Right cardiac atrium (tissue), 5 donors: ENCODE data around the gene THTPA. TPM values are rescaled to one million over a fixed set of nuclear protein-coding genes. Genes with fewer than 3 reads are reported as not detected.
"Not testable (repeated sequence)": the region's sequence is repeated elsewhere in the genome, so short reads cannot be mapped to it uniquely, and the experiment has no call there.

Experiments used
- ATAC-seq, 2 donors: fragments of 200-7000 bp; cut with Tn5 transposase; one replicate each; pipeline versions ENCODE4 v1.8.0 to v1.9.1; 2020; ENCODE audit warnings: moderate library complexity in 2 of 2, mild to moderate bottlenecking in 1 of 2
- DNase-seq, 3 donors: peaks; one replicate each; pipeline ENCODE4 v3.0.0-alpha.2; 2020
- H3K27ac ChIP-seq: one replicate; pipeline ENCODE4 v1.5.1; 2013; ENCODE audit warnings: mild to moderate bottlenecking, low read length, control low read depth, moderate library complexity
- H3K27me3 ChIP-seq: one replicate; pipeline ENCODE4 v1.6.1; 2013; ENCODE audit not compliant: control insufficient read depth, insufficient read depth
- H3K4me1 ChIP-seq: one replicate; pipeline ENCODE4 v1.6.1; 2013; ENCODE audit warnings: low read length; ENCODE audit not compliant: control insufficient read depth, insufficient read depth
- H3K4me3 ChIP-seq: one replicate; pipeline ENCODE4 v1.5.1; 2013; ENCODE audit warnings: low read length, control low read depth
- H3K9me3 ChIP-seq: one replicate; pipeline ENCODE4 v1.6.1; 2013; ENCODE audit warnings: low read length; ENCODE audit not compliant: control insufficient read depth
- WGBS: extraction: QIAGEN DNeasy Blood & Tissue Kit; methylation state at CpG from one replicate; pipeline ENCODE4 v1.1.7; 2013; 5-methylcytosine and 5-hydroxymethylcytosine counted together
- intact Hi-C, 4 donors: fragments of 100-400 bp; cut with DNase I; formaldehyde crosslinking; loops; one replicate each; pipeline versions ENCODE4 v1.11.0 to v1.14.0; 2022 to 2023
- polyA plus RNA-seq: library from polyadenylated mRNA; stranded (reverse); fragments of 200-250 nt; gene quantifications from one replicate; pipeline ENCODE4 v1.2.3, GENCODE V29; 2013
- total RNA-seq, 4 donors: library from RNA; stranded (reverse); fragmentation: NEBNext Ultra II Directional; extraction: Animal tissue kit (Norgen Biotek cat#: 25700); gene quantifications; one replicate each; pipeline ENCODE4 v1.2.1, GENCODE V29; 2021
- donor health status: healthy with polysubstance abuse.
- donor health status: DM: no; HTN: yes; CAD: no.
- donor health status: DM: no; HTN: no; CAD: no.
- donor health status: DM: no; HTN: yes; CAD: no; lungs with severe emphysema.
- donor health status: DM: yes; HTN: yes; CAD: no.

Gene THTPA
- total and polyA plus RNA-seq, 5 donors, result 18.8 to 22.9 (median 21.3) TPM

GRCh38 chr14:23578560-23579310 lies 22.7 kb downstream of the THTPA start, which contains the start of gene JPH4:
JPH4 (minus strand) TSS chr14:23578790; CDS start chr14:23577453, 1,337 bp downstream.
- no peaks in the 10 kb centered on the region for H3K4me1 ChIP-seq
- WGBS, result 9% methylated on average over 18 of the region's 18 CpGs
- intact Hi-C loops, result no loop called here
- H3K9me3 ChIP-seq, result no peaks in the 10 kb centered on the region
- no peaks in the 10 kb centered on the region for H3K27me3 ChIP-seq
- no peak within 1 kb of the TSS for H3K4me3 ChIP-seq
- H3K27ac ChIP-seq, result no peak within 1 kb of the TSS
- ATAC-seq (peak in 1 of 2 donors; percentile 7), DNase-seq (no peak)

- no peaks in the 10 kb centered on the region for H3K27me3 ChIP-seq
- H3K9me3 ChIP-seq, result no peaks in the 10 kb centered on the region
- no peak overlapping the region for H3K4me3 ChIP-seq
- DNase-seq, result no peak
- H3K27ac ChIP-seq, result no peak overlapping the region
- WGBS, result 46% methylated on average over 3 of the region's 3 CpGs
- no peak for ATAC-seq
- intact Hi-C loops, result no loop called here
- no peaks in the 10 kb centered on the region for H3K4me1 ChIP-seq
Observed at GRCh38 chr14:23579311-23579630, 23.2 kb downstream of the THTPA start.

- H3K27ac ChIP-seq, result no peak overlapping the region
- intact Hi-C loops, result no loop called here
- no peaks in the 10 kb centered on the region for H3K27me3 ChIP-seq
- no peak for DNase-seq
- no peak overlapping the region for H3K4me3 ChIP-seq
- no peaks in the 10 kb centered on the region for H3K4me1 ChIP-seq
- no peak for ATAC-seq
- H3K9me3 ChIP-seq, result no peaks in the 10 kb centered on the region
Observed at GRCh38 chr14:23579739-23580138, 23.7 kb downstream of the THTPA start.

GRCh38 chr14:23580152-23580926 lies 24.3 kb downstream of the THTPA start:
- intact Hi-C loops, result no loop called here
- H3K27me3 ChIP-seq, result no peaks in the 10 kb centered on the region
- 89% methylated on average over 24 of the region's 24 CpGs for WGBS
- no peak for DNase-seq
- no peak overlapping the region for H3K27ac ChIP-seq
- no peaks in the 10 kb centered on the region for H3K9me3 ChIP-seq
- H3K4me3 ChIP-seq, result no peak overlapping the region
- no peak for ATAC-seq
- no peaks in the 10 kb centered on the region for H3K4me1 ChIP-seq

GRCh38 chr14:23580948-23581281 lies 24.8 kb downstream of the THTPA start:
- ATAC-seq (no peak), DNase-seq (no peak)
- 95% methylated on average over 6 of the region's 8 CpGs for WGBS
- Histone ChIP-seq H3K9me3 (no peaks in the 10 kb centered on the region), H3K27ac (no peak overlapping the region), H3K4me3 (no peak overlapping the region), H3K4me1 (no peaks in the 10 kb centered on the region), H3K27me3 (no peaks in the 10 kb centered on the region)
- intact Hi-C loops, result no loop called here

DNA sequence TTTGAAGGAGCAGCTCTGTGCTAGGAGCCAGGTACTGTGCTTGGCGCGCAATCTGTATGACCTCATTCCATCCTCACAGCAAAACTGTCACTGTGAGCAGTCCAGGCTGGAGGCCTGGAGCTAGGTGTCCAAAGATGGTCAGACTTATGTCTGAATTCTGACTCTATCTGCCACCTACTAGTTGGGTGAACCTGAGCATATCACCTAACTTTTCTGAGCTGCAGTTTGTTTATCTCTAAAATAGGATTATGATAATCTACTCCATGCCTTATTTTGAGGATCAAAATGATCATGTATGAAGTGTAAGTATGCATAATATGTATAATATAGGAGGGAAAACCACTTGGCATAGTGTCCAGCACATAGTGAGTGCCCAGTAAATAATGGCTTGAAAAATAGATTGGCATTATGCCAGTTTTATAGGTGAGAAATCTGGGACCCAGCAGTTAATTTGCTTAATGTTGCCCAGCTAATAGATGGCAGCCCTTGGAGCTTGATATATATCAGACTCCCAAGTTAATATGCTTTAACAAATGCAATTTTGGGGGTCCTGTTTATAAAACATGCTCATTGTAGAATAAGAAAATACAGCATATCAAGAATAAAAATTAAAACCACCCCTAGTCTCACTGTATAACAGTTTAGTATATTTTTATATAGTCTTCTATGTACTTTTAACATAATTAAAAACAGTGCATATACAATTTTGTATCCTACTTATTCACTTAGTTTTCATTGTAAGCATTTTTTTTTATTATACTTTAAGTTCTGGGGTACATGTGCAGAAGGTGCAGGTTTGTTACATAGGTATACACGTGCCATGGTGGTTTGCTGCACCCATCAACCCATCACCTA lies 27.1 kb downstream of the THTPA start:
- Histone ChIP-seq H3K4me1 (no peaks in the 10 kb centered on the region), H3K4me3 (no peak overlapping the region), H3K9me3 (no peaks in the 10 kb centered on the region), H3K27ac (no peak overlapping the region), H3K27me3 (no peaks in the 10 kb centered on the region)
- intact Hi-C loops, result no loop called here
- 73% methylated on average over 3 of the region's 3 CpGs for WGBS
- no peak for ATAC-seq
- DNase-seq, result no peak

DNA sequence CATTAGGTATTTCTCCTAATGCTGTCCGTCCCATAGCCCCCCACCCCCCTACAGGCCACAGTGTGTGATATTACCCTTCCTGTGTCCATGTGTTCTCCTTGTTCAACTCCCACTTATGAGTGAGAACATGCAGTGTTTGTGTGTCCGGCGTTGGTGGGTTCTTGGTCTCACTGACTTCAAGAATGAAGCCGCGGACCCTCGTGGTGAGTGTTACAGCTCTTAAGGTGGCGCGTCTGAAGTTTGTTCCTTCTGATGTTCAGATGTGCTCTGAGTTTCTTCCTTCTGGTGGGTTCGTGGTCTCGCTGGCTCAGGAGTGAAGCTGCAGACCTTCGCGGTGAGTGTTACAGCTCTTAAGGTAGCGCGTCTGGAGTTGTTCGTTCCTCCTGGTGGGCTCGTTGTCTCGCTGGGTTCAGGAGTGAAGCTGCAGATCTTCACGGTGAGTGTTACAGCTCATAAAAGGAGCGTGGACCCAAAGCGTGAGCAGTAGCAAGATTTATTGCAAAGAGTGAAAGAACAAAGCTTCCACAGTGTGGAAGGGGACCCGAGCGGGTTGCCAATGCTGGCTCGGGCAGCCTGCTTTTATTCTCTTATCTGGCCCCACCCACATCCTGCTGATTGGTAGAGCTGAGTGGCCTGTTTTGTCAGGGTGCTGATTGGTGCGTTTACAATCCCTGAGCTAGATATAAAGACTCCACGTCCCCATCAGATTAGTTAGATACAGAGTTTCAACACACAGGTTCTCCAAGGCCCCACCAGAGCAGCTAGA lies 27.9 kb downstream of the THTPA start:
- intact Hi-C loops, ATAC-seq, H3K9me3 ChIP-seq, DNase-seq, H3K4me1 ChIP-seq, H3K27ac ChIP-seq, H3K27me3 ChIP-seq, H3K4me3 ChIP-seq: not testable (repeated sequence)
- WGBS, result 81% methylated on average over 24 of the region's 25 CpGs

GRCh38 chr14:23584527-23585203 lies 28.6 kb downstream of the THTPA start:
- H3K27me3 ChIP-seq, DNase-seq, H3K4me1 ChIP-seq, intact Hi-C loops, H3K27ac ChIP-seq, H3K9me3 ChIP-seq, H3K4me3 ChIP-seq, ATAC-seq: not testable (repeated sequence)
- WGBS, result 90% methylated on average over 25 of the region's 26 CpGs

DNA sequence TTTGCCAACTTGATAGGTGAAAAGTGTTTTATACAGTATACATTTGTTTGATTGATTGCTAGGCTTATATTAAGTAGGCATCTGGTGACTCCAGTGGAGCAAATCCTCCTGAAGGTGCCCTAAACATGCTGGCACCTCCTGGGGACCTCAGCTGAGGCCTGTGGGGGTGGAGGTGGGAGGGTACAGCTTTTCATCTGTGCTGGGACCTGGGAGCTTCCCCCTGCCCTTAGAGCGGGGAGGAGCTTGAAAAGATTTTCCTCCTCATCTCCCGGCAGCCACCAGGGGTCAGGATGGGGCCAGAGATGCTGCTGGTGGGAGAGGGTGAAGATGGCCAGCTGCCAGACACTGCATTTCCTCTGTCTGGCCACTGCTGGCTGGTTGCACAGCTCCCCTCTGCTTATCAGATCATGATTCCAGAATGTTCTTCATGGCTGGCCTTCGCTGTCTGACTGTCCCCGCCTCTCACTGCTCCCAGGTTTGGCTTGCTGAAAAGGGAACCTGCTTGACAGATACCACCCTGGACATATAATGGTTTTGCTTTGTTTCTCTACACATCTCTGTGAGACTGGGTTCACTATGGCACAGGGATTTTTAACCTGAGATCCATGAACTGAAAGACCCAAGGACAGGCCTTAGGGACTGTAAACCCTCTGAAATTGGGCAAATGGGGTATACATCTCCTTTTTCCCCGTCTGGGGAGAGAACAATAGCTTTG lies 33.0 kb downstream of the THTPA start:
- Histone ChIP-seq H3K4me1 (no peaks in the 10 kb centered on the region), H3K27ac (no peak overlapping the region), H3K27me3 (no peaks in the 10 kb centered on the region), H3K9me3 (no peaks in the 10 kb centered on the region), H3K4me3 (no peak overlapping the region)
- DNase-seq (peak; percentile 84 to 95 (median 93)), ATAC-seq (peak; percentile 90 to 94)
- intact Hi-C loops, result no loop called here
- WGBS, result 10% methylated on average over 5 of the region's 5 CpGs

- Histone ChIP-seq H3K9me3 (no peaks in the 10 kb centered on the region), H3K4me1 (no peaks in the 10 kb centered on the region), H3K4me3 (no peak overlapping the region), H3K27ac (no peak overlapping the region), H3K27me3 (no peaks in the 10 kb centered on the region)
- DNase-seq (no peak), ATAC-seq (peak; percentile 26 to 34)
- intact Hi-C loops, result no loop called here
- WGBS, result 92% methylated on average over 2 of the region's 2 CpGs
Observed at GRCh38 chr14:23589606-23590005, 33.5 kb downstream of the THTPA start.
